Subcutaneous adipose tissue (tissue), 4 donors: ENCODE measurements around the gene MRPL37. TPM values are rescaled to one million over a fixed set of nuclear protein-coding genes. Genes with fewer than 3 reads are reported as not detected.

Experiments
- CTCF ChIP-seq: fragments of 450-650 bp; IDR thresholded peaks from one replicate; pipeline ENCODE4 v1.5.1; 2016; ENCODE audit warnings: low read depth, mild to moderate bottlenecking, control low read depth, antibody characterized with exemption, moderate library complexity
- total RNA-seq, 4 donors: library from RNA; depleted of rRNA; stranded (reverse); fragments of >200 nt; gene quantifications; one replicate each; pipeline ENCODE4 v1.1.0, GENCODE V29; 2016

The MRPL37 gene
- total RNA-seq, 4 donors from 2014 or later: 55.8 to 86.5 (median 56.9) TPM

- no peak for TF ChIP-seq CTCF
Observed at GRCh38 chr1:54167422-54168139, 32.4 kb upstream of the MRPL37 start.

GRCh38 chr1:54168206-54168965 is 31.6 kb upstream of the MRPL37 start:
- no peak for TF ChIP-seq CTCF

- no peak for TF ChIP-seq CTCF
Observed at GRCh38 chr1:54169068-54169467, 30.9 kb upstream of the MRPL37 start.

- TF ChIP-seq CTCF: no peak
Observed at GRCh38 chr1:54171016-54171415, 29.0 kb upstream of the MRPL37 start.

GRCh38 chr1:54171606-54172005 is 28.4 kb upstream of the MRPL37 start:
- no peak for TF ChIP-seq CTCF

GRCh38 chr1:54172614-54173599 is 27.1 kb upstream of the MRPL37 start:
- no peak for TF ChIP-seq CTCF
